H1 (cell line): ENCODE data around the gene PXK.

Source experiments
- ATF3 ChIP-seq: IDR thresholded peaks from 2 replicates; pipeline ENCODE4 v1.6.1; 2011; ENCODE audit warnings: low read depth, mild to moderate bottlenecking, low read length; ENCODE audit not compliant: insufficient read depth
- CHD1 ChIP-seq: IDR thresholded peaks from 2 replicates; pipeline ENCODE4 v1.6.1; 2012; ENCODE audit warnings: low read depth, low read length, improper control_type of control experiment
- CHD7 ChIP-seq: fragments of 300-600 bp; sonication (generic); IDR thresholded peaks from 2 replicates; pipeline ENCODE4 v1.7.1; 2012; ENCODE audit warnings: low read length, moderate library complexity, mild to moderate bottlenecking, inconsistent platforms; ENCODE audit not compliant: insufficient replicate concordance
- CTCF ChIP-seq, 3 experiments: IDR thresholded peaks; 1 replicate in 2 of 3; 2 replicates in 1 of 3; pipeline versions ENCODE4 v1.5.1 to v1.6.1; 2011; ENCODE audit warnings: low read length in 3 of 3, mild to moderate bottlenecking in 3 of 3, inconsistent platforms in 2 of 3, low read depth in 1 of 3, moderate library complexity in 1 of 3; ENCODE audit not compliant: insufficient read depth in 1 of 3; ENCODE audit errors: control extremely low read depth in 1 of 3
- EGR1 ChIP-seq: IDR thresholded peaks from 2 replicates; pipeline ENCODE4 v1.6.1; 2011; ENCODE audit warnings: low read depth, low read length, borderline replicate concordance
- EP300 ChIP-seq, 2 experiments: IDR thresholded peaks; 1 replicate in 1 of 2; 2 replicates in 1 of 2; pipeline ENCODE4 v1.6.1; 2011 to 2012; ENCODE audit warnings: low read depth in 2 of 2, low read length in 2 of 2, mild to moderate bottlenecking in 2 of 2, borderline replicate concordance in 1 of 2, inconsistent platforms in 1 of 2, moderate library complexity in 1 of 2
- EZH2 ChIP-seq: fragments of 200-600 bp; sonication (generic); IDR thresholded peaks from 2 replicates; pipeline ENCODE4 v1.7.1; 2012; ENCODE audit warnings: low read depth, mild to moderate bottlenecking, moderate library complexity, low read length, inconsistent platforms; ENCODE audit not compliant: severe bottlenecking
- JUND ChIP-seq: IDR thresholded peaks from 2 replicates; pipeline ENCODE4 v1.6.1; 2011; ENCODE audit warnings: mild to moderate bottlenecking, improper control_type of control experiment, low read length
- KDM1A ChIP-seq: fragments of 200-600, 300-600 bp; sonication (generic); IDR thresholded peaks from 2 replicates; pipeline ENCODE4 v1.7.1; 2016; ENCODE audit warnings: mild to moderate bottlenecking, low read length, borderline replicate concordance
- MAFK ChIP-seq: IDR thresholded peaks from 2 replicates; pipeline ENCODE4 v1.6.1; 2012; ENCODE audit warnings: low read depth, mild to moderate bottlenecking, improper control_type of control experiment, low read length
- POLR2A ChIP-seq, 2 experiments: IDR thresholded peaks; 1 replicate in 1 of 2; 2 replicates in 1 of 2; pipeline ENCODE4 v1.6.1; 2011; ENCODE audit warnings: low read depth in 2 of 2, low read length in 2 of 2, mild to moderate bottlenecking in 2 of 2; ENCODE audit errors: control extremely low read depth in 1 of 2
- POLR2AphosphoS5 ChIP-seq: IDR thresholded peaks from 2 replicates; pipeline ENCODE4 v1.6.1; 2011; ENCODE audit warnings: low read depth, low read length
- TAF1 ChIP-seq: IDR thresholded peaks from 2 replicates; pipeline ENCODE4 v1.6.1; 2011; ENCODE audit warnings: mild to moderate bottlenecking, low read depth, low read length

- TF ChIP-seq CHD7: no peak
- TF ChIP-seq EZH2: no peak
- peak; percentile 83 for TF ChIP-seq TAF1
- peak; percentile 86 to 98 (median 92) for TF ChIP-seq CTCF (IDR thresholded peaks at IDR 0.05; ENCODE audit: control extremely low read depth in 1 of 3, insufficient read depth in 1 of 3, low read depth in 1 of 3, low read length in 3 of 3)
- TF ChIP-seq POLR2A (IDR thresholded peaks at IDR 0.05; ENCODE audit: control extremely low read depth in 1 of 2, low read depth in 2 of 2, low read length in 2 of 2): peak; percentile 75 to 96
- peak; percentile 40; the same call in 1 of the 2 replicates for TF ChIP-seq EGR1
- no peak for TF ChIP-seq MAFK
- peak; percentile 83 for TF ChIP-seq POLR2AphosphoS5
- no peak for TF ChIP-seq CHD1
- TF ChIP-seq KDM1A: no peak
- peak; percentile 70 for TF ChIP-seq ATF3
- TF ChIP-seq JUND: peak; percentile 99
- TF ChIP-seq EP300 (IDR thresholded peaks at IDR 0.05; ENCODE audit: borderline replicate concordance in 1 of 2, low read depth in 2 of 2, low read length in 2 of 2): peak in 1 of 2 experiments; percentile 63; a peak in 1 of 3 replicates
Measured at GRCh38 chr3:58305882-58306711, 26.6 kb upstream of the PXK start, which contains the start of the genes HTD2 and RPP14.
